HL-60/S4 (cell line): Measurements from ENCODE around the gene ICE1.
"Not testable (repeated sequence)": the region's sequence is repeated elsewhere in the genome, so short reads cannot be mapped to it uniquely, and the experiment has no call there.

ENCODE experiments used
- in situ Hi-C: fragments of 300-500 bp; cut with MboI; formaldehyde crosslinking; loops from 2 replicates; pipeline ENCODE4 v1.14.3; 2022; ENCODE audit warnings: low sequenced_read_pairs

Gene ICE1

DNA sequence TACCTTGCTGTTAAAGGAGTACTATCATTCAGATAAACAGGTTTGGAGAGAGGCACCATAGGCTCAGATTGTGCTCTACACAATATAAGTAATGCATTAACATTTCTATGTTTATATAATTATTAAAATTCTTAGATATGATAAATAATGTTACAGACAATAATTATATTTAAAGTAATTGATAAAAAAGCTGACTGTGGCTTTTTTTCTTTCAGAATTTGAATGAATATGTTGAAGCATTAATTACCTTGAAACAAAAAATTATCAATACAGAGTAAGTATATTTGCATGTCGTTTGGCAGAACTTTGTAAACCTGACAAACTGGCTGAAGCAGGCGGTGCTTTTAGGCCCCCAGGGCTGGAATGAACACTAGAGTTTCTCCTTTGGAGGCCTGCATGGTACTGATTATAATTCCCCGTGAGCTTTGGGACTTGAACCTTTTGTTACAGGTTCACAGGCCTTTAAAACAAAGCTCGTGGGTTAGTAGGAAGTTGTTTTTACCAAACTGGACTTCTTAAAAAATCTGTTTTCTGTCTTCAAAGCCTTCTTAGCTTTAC lies 13.8 kb downstream of the ICE1 start:
- in situ Hi-C loops, result no loop called here

DNA sequence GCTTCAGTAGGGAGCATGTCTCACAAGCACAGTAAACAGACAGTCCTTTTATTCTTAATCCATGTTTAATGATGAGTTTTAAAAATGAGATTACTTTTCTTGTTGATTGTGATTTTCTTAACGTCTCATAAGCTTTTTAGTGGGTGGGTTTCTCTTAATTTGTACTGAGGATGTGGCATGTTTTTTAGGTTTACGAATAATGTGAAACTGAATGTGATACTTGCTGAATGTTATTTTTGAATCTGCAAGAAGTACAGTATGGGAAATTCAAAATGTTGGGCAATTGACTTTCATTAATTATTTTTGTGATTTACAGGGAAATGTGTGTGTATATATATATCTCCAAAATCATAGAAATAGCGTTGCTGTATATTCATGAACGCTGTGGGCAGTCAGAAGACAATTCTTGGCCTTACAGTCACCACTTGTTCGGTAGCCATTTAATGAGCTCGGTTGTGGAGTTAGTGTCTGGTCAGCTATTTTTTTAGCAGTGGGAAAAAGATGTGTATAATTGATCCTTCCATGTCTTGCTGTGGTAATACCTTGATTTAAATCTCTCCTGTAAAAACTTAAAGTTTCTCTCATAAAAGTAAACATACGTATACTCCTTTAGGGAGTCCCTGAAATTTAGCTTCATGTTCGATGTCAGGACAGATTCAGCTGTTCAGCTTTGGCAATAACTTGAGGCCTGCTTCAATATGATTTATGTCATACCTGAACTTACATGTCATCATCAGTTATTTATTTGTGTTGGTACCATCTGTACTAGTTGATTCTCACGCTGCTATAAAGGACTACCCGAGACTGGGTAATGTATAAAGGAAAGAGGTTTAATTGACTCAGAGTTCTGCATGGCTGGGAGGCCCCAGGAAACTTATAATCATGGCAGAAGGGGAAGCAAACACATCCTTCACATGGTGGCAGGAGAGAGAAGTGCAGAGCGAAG lies 15.0 kb downstream of the ICE1 start:
- in situ Hi-C loops, result no loop called here

DNA sequence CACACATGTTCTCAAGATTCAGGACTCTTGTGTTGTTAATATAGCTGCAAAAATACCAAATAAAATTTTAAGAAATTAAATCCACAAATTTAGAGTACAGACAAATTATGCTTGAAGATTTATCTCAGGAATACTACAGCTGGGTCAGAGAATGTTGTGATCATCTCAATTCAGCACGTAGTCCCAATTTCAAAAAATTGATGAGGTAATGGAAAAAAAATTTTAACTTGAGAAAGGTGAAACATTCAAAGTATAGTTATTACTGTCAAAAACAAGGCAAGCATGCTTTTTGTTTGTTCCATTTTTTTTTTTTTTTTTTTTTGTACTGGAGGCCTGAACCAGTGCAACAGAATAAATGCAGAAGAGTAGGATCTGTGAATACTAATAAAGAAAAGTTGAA lies 29.4 kb downstream of the ICE1 start:
- in situ Hi-C loops, result no loop called here

DNA sequence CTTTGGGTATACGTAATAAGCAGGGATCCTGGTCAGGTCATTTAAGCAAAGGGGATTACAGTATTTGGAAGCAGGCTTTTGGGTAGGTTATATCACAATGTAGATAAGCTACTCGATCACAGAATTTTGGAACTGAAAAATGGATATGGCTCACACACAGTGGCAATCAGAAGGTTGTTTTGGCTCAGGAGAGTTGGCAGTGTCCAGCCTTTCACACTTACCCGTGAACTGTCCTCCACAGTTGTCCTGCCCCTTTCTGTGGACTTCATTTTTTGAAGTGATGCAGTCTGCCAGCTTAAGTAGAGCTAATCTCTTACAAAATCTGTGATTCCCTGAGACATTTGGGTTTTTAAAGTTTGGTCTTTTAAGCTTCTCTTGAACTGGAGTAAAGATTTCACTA lies 30.7 kb downstream of the ICE1 start:
- in situ Hi-C loops, result no loop called here

DNA sequence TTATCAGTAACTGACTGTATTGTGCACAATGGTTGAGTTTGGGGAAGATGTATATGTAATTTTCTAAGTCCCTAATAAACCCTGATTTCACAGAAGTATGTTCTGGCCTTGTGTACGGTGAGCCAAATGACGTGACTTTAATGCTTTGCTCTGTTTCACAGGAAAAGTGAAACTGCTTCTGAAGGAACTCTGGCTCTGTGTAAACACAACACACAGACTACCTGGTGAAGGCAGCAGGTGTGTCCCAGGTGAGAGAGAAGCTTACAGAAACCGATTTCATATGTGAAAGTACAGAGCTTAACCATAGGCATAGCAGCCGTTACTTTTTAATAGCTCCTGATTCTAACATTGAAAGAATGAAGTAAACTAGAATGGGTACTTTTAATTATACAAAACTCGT lies 31.9 kb downstream of the ICE1 start:
- in situ Hi-C loops, result no loop called here

DNA sequence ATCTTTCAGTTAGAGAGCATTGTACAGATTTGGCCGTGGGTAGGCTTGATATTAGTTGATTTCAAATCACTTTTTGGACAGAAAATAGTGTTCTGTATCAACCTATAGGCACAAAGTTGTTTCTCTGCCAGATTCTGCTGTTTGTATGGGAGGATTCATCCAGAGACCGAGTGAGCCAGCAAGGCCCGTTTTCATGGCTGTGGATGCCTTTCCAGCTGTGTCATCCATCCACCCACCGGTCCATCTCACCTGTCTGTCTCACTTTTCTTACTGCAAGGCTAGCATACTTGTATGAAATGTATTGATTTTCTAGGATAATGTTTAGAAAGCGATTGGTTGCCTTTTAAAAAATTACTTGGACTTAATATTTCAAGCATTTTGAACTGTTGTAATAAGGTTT lies 34.4 kb downstream of the ICE1 start:
- in situ Hi-C loops, result no loop called here

DNA sequence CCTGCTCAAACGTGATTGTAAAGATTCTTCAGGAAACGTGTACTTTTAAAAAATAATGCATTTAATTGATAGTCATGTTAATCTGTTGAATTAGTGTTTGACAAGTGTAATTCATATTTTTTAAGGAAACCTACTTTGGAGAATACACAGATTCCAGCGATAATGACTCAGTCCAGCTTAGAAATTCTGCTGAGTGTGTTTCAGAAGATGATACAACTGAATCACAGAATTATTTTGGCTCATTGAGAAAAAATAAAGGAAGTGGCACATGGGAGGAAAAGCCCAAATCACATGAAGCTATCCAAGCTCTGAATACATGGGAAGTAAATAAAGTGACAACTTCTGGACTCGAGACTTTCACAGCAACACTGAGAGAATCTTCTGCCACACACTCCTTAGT lies 37.8 kb downstream of the ICE1 start:
- in situ Hi-C loops, result no loop called here

DNA sequence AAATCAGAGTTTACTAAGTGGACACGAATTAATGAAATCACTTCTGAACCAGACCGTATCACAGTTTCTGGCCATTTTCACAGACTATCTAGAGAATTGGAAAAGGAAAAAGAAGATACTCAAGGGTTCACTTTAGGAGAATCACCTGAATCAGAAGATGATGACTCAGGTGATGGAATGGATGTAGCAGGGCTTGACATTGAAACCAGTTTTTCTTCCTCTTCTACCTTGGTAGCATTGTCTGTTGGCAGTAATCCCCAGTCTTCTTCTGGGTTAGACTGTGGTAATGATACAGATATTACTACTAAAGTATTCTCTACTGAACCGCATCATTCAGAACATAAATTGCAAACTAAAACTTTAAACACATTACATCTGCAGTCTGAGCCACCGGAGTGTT lies 38.5 kb downstream of the ICE1 start:
- in situ Hi-C loops, result no loop called here

DNA sequence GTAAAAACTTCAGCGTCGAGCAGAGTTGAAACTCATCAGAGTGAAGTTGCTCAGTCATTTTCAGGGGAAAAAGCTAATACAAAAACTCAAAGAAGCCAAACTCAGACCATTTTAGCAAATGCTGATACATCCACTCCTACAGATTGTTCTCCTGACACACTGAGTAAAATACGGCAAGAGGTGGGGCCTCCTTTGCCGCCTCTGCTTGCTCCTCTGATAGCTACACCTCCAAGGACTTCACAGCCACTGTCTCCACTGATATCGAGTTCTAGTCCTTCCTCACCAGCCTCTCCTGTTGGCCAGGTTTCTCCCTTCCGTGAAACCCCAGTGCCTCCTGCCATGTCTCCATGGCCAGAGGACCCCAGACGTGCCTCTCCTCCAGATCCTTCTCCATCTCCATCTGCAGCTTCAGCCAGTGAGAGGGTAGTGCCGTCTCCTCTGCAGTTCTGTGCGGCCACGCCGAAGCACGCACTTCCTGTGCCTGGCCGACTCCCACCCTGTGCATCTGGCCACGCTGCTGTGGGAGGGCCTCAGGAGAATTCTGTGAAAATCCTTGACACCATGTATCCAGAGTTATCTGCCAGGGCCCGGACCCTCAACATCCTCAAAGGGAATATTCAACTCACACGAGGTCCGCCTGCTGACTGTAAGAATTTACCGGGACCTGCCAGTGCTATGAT lies 41.7 kb downstream of the ICE1 start:
- in situ Hi-C loops, result no loop called here

DNA sequence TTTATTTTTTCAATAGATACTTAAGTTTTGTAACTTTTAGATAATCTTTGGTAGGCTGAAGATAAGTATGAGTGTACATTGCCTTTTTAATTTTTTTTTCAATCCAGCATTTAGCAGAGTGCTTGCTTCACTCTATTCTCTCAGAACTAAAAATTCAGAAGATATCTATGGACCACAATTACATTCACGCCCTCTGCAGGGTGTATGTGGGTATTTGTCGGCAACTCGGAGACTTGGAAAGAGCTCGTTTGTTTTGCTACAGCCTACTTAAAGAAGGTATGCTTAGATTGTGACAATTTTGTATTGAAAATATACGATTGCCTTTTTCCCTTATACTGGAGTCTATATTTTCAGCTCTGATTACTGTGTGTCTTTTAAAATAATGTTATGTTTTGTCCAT lies 43.8 kb downstream of the ICE1 start:
- in situ Hi-C loops, result no loop called here

DNA sequence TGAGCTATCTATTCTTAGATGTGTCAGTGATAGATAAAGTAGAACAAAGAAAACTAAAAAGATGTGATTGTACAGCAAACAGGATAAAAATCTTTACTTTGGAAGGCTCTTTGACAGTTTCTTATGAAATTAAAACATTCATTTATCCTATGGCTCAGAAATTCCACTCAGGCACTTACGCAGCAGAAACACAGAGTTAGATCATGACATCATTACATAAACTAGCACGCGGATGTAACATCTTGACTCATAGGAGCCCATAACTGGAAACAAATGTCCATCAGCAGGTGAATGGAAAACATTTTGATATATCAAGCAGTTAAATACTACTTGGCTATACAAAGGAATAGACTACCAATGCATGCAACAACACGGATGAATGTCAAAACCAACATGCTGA lies 45.3 kb downstream of the ICE1 start:
- in situ Hi-C loops, result no loop called here

DNA sequence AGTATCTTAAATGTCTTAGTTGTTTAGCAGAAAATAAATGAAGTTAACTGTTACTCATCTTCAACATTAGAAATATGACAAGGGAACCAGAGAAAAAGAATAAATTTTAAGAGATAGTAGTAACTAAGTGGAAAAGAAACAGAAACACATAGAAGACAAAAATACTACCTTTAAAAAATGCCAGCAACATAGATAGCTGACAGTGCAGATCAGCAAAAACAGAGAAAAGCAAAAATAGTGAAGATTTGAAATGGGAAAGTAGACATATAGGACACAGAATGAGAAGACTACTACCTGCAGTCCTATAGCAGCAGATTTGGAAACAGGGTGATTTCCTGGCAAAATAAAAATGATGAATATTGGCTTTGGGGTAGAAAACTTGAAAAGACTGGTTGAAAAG lies 48.5 kb downstream of the ICE1 start:
- in situ Hi-C loops, result no loop called here

DNA sequence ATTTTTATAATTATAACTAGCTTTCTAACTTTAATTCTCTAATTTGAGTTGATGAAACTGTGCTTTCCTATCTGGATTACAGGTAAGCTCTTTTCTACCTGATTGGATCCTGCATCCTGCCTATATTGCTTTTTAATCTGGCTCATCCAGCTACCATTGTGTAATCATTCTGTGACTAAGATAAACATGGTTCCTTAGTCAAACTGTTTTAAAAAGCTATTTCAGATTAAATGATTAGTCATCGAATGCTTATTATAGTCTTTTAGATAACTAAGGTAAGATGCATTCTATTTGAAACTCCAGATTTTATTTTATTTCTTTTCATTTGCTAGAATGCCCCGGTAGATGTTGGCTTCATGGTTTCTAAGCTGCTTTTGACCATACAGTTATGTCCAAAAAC lies 50.7 kb downstream of the ICE1 start:
- in situ Hi-C loops, result no loop called here

DNA sequence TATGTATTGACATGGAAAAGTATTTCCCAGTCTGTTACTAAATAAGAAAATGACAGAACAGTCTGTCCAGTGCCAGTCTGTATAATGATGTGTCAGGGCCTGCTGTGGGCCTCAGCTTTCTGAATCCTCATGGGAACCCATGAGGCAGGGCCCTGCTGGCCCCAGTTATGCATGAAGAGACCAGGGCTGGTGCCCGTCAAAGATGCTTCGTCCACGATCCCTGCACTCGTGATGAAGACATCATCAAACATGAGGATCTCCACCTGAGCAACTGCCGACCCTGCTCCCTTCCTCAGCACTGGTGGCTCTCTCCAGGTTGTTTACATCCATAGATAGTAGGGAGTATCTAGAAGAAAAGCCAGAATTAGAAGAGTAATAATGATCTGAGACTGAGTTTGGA lies 52.5 kb downstream of the ICE1 start:
- in situ Hi-C loops, result no loop called here

DNA sequence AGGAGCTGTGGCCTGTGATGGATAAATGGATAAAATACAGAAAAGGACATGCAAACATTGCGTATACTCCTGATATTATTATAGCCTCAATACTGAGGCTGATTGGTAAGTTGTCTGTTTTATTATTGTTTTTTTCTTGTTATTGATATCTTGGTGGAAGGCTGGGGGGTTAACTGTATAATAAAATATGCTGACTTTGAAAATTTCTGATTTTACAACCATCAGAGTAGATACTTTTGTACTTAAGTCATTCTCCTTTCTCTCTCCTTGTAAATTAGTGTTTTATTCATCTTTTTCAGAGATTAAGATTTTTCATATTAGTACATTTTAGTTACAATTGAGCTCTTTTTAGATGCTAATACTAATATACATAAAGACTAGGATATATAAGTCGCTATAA lies 53.5 kb downstream of the ICE1 start:
- in situ Hi-C loops, result no loop called here

DNA sequence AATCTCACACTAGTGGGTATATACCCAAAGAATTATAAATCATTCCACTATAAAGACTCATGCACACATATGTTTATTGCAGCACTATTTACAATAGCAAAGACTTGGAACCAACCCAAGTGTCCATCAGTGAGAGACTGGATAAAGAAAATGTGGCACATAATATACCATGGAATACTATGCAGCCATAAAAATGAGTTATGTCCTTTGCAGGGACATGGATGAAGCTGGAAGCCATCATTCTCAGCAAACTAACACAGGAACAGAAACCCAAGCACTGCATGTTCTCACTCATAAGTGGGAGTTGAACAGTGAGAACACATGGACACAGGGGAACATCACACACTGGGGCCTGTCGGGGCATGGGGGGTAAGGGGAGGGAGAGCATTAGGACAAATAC lies 57.1 kb downstream of the ICE1 start:
- in situ Hi-C loops, result not testable (repeated sequence)

DNA sequence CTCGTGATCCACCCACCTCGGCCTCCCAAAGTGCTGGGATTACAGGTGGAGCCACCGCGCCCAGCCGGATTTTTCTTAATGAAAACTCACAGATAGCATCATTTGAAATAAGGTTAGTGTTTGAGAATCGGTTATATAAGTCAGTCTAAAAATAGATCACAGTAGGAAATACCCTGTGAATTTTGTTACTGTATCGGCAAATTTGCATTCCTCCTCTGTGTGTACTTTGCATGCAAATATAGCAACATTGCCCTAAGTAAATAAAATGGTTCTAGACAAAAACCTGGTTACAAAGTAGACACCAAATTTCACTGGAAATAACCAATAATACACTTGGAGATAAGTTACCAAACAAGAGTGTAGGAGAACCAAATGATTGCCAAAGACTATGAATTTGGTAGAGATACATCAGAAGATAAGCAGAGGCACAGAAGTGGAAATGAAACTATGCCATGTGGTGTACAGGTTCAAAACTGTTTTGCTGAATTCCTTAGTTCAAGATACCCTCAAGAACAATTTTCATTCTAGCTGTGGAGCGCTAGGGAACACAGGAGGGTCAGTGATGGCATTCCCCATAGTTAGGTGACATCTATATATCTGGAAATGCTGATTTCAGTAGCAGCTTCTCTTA lies 58.1 kb downstream of the ICE1 start:
- in situ Hi-C loops, result no loop called here

DNA sequence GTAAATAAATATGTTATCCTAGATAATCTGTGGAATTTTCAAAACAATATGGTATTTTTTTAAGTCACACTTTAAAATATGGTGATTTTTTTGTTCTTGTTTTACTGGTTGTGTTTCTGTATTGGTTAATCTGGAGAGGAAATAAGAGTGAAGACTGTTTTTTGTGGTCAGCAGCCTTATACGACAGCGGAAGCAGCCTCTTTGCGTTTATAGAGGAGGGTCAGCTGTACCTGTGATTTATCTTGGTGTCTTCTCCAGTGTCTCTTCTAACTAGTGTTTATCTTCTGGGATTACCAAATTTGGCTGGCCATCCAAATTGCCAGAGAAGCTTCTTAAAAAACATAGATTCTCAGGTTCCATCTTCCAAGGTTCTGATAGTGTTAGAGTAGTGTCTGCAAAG lies 58.7 kb downstream of the ICE1 start:
- in situ Hi-C loops, result no loop called here

DNA sequence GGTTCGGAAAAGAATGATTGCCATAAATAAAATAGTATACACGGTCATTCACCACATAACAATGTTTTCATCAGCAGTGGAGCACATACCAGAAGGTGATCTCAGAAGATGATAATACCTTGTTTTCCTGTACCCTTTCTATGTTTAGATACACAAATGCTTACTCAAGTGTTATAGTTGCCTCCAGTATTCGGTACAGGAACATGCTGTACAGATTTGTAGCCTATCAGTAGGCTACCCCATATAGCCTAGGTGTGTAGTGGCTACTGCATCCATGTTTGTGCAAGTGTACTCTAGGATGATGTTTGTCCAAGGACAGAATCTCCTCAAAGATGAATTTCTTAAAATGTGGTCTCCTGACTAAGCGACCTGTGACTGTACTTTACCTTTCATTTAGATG lies 59.2 kb downstream of the ICE1 start:
- in situ Hi-C loops, result no loop called here

DNA sequence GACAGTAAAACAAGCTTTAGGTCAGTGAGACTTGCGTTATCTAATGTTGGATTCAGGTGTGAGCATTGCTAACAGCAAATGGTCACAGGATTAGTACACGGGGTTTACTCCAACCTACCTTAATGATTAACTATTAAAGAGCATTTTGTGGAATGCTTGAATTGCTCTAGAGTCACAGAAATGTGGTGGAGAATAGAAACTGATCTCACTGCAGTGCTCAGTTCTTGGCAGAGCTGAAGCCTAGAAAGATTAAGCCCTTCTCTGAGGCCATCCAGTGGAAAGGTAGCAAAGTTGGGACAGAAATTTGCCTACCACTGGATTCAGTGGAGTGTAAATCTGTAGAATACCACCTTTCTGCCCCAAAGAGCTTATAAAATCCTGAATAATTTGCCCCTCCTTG lies 60.9 kb downstream of the ICE1 start:
- in situ Hi-C loops, result no loop called here

DNA sequence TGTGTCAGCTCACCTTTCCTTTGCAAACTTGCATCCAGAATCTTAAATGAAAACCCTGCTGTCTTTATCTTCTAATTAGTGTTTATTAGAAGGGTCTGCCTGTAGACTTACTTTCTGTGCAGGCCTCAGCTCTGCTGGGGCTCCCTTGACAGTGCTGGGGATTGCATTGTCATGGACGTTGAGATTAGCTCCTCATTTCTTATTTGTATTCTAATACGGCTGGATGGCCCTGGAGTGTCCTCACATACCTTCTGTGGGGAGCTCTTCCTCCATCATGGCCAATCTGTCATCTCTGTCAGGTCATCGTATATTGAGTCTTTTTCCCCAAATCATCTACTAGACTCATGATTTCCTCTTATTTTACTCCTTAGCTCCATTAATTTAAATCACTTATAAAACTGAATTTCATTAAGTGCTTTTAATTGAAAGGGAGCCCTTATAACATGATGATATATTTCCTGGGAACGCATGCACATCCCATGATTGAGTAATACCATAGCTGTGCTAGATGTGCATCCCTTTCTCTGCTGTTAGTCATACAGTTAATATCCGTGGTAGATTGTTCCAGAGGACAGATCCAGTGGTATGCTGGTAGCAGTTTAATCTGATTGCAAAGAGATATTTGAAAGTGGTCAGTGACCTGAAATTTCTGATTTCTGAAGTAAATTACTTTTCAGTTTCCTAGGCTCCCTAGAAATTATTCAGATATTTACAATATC lies 61.6 kb downstream of the ICE1 start:
- in situ Hi-C loops, result no loop called here
